HG02763 (cell line): Measurements from ENCODE around the gene ATXN1.

Experiments used
- ATAC-seq: cut with Tn5 transposase; IDR thresholded peaks from one replicate; pipeline ENCODE4 v1.9.1; 2021; ENCODE audit warnings: mild to moderate bottlenecking, moderate library complexity; ENCODE audit not compliant: unreplicated experiment

Gene ATXN1

DNA sequence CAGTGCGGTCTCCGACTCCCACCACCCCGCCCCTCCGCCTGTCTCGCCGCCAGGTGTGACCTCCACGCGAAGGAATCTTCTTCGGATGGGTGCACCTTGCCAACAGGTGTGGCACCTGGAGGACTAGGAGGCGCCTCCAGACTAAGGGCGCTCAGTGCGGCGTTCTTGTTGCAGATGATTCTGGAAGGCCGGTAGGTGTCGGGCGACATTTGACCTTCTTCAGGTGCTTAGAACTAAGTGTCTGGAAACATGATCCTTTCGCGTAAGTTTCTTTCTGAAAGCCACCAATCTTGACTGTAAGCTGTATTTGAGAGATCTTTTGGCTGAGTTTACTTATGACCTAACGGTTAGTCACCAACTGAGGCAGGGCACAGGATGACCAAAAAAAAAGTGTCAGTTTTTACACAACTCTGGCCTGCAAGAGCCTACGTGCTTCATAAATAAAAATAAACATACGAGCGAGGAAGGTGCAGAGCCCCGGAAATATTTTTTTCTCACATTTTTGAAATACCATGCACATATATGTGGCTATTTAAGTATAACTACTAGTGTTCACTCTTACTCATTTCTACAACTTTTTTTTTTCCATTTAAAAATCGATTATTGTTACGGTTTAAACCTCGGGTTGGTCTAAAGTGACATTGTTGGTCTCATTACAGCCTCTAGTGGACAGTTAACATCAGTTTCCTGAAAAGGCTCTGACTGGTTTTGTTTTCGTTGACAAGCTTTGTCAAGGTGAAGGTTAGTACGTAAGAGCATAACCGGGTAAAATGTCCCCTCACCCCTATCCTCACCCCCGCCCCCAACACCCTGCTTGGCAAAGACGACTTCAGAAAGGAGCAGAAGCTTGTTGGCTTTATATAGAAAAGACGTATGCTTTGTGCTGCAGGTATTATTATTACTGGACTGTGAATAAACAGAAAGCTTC, 1.6 kb upstream of the ATXN1 start:
- ATAC-seq: peak; percentile 29

DNA sequence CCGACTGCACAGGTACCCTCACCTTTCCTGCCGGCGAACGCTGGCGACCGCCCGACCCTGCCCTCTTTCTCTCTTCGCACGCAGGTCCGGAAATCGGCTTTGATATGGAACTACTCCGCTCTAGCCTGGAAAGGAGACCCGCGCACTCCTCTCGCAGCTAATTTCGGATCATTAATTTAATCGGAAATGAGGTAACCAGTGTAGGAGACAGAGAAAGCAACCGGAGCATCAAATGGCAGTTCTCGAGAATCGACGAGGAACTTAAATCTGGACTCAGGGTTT, 949 bp upstream of the ATXN1 start:
- ATAC-seq: no peak

DNA sequence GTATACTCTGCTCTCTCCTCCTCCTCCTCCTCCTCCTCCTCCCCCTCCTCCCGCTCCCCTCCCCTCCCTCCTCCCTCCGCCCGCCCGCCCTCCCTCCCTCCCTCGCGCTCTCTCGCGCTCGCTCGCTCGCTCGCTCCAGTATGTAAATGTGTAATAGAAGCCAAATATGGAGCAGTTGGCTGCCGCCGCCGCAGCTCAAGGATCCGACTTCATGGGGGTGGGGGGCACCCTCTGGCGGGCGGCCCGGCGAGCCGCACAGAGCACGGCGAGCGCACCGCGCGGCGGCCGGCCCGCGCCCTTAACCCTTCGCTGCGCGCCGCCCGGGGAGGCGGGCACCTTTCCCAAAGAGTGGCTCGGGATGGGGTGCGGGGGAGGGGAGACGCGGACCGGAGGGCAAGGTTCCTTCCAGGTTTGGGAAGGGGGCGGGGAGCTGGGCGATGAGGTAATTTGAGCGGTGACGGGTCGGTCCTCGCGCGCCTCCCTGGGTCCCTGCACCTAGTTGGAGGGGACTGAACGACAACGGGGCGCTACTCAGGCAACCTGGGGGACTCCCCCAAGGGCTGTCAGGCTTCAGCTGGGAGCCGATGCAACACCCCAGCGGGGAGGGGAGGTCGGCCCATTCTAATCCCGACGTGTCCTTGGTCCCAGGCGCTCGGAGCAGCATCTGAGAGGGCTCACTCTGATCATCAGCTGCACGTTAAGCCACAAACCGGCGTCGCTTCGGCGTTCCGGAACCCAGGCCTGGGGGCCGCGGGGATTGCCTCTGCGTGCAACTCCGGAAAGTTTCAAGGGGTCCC, 409 bp upstream of the ATXN1 start:
- peak; percentile 49 for ATAC-seq

DNA sequence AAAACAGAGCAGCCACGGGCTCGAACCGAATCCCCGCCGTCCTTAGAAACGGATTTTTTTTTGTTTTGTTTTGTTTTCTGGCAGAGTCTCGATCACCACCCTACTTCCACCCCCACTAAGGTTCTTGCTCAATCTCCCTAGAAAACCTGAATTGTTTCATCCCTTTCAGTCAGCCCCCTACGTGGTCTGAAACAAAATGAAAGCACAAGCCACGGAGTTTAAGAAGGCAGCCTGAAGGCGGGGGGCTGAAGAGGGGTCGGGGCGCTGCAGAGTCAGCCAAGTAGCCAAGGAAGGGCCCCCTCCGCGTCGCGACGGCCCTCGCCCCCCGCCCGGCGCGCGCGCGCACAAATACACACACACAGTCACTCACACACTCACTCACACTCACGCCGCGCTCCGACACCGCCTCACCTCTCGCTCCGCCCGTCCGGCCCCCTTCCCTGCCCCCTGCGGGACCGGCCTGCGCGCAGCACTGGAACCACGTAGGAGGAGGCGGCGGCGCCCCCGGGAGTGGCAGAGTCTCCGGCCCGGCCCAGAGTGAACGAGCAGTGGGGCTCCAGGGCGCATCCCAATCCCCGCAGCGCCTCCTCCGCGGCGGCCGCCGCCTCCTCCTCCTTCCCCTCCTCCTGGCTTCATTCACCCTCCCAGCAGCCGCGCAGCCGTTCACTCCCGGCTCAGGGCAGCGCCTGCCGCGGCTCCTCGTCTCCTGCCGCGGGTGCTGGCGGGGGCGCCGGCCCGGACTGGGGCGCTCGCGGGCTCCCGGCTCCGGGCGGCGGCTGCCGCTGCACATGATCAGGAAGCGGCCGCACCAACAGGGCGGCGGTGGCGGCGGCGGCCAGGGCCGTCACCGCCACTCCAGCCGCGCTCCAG, 1.4 kb downstream of the ATXN1 start:
- ATAC-seq: peak; percentile 37

DNA sequence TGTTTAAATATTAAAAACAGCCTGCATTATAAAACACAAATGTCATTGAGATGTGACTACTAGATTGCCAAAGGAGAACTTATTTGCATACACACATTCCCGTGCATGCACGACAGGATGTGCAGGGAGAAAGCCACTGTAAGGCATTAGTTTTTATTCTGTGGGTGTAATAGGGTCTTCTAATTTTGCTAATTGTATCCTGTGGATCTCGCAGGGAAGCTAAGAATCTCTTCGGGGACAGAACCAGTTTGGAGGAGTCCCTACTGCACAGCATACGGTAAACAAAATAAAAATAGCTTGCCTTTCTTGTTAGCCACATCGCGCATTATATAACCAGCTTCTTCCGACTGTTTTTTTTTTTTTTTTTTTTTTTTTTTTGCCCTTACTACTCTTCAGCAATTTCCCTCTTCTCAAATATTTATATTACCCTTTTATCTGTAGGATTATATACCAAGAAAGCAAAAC, 2.0 kb downstream of the ATXN1 start:
- ATAC-seq: no peak

DNA sequence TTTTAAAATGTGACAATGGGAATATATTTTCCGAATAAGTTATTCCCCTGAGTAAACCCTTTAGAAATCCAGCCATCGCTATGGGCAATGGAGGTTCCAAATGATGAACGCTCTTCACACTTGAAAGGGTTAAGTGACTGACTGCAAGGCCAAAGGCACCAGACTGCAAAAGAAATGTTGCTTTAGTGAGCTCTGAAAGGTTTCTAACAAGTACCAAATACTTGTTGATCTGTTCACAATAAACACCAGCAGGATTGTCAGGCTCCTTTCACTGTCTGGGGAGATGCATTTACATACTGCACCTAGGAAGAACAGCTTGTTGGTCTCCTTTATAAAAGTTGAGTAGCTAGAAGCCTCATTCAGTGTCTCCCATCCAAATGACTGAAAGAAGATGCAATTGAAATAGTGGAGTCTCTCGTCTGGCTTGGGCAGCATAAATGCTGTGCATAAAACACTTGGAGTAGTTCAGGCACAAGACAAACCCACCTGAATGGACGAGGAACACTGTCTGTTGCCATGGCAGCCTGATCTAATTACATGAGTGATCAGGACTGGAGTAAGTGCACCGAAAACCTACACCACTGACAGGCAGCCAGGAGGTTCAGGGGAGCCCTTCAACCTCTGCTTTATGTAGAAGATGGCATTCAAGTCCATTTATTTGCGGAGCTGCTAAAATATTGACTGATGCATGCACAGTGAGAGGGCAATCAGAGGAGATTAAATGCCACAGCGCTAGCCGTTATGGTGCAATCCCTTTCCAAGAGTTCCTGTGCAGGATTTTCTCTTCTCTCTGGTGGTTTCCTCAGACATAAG, 2.9 kb downstream of the ATXN1 start:
- no peak for ATAC-seq

DNA sequence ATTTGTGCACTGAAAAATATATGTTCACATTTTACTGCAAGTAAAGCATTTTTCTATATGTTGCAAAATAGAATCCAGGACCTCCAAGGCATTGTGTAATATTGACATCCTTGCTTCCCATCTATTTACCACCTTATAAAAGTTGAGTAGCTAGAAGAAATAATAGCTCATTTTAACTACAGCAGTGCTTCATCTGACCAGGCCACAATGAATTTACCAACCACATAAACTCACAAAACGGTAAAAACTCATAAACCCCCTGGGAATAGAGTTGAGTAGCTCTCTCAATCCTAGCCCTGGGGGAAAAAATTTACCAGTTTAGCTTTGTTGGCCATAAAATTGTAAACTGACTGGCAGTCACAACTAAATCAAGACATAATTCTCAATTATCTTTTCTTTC, 3.9 kb downstream of the ATXN1 start:
- no peak for ATAC-seq

DNA sequence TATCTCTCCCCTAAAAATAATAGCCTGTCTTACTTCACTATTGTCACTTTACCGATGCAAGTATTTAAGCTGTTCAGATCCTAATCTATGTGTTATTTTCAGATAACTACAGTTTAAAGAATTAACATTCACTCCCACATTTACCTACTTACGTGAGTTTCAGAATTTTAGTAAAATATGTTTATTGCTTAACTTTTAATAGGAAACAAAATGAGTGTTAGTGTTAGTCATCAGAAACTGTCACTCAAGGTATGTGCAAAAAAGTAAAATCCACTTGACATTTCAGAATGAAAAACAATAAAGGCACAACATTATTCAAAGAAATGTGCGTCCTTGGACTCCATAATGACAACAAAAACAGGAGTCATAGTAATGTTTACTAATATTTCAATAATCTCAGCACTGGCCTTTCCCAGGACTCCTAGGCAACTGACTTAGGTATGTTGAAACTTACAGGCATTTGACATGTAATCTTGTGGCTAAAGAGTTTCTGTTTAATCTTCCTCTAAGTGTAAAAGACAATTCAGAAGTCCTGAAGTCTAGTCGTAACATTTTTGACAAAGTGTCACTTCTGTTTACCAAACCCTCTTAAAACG, 4.5 kb downstream of the ATXN1 start:
- ATAC-seq: no peak

DNA sequence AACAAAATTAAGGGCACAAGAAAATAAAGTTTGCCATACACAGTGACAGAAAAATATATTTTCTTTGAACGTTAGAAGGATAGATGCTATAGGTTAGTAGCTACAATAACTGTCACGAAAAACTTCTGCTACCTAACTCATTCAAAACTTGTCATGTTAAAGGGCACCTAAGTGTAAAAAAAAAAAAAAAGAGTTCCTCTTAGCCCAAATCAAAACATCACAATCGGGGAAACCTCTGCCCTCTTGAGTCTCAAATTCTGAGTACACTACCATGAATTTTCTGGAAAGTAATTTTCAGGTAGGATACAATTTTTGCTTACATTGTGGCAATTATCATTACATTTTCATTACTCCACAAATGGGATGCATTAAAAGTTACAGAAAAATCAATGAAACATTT, 5.7 kb downstream of the ATXN1 start:
- no peak for ATAC-seq

DNA sequence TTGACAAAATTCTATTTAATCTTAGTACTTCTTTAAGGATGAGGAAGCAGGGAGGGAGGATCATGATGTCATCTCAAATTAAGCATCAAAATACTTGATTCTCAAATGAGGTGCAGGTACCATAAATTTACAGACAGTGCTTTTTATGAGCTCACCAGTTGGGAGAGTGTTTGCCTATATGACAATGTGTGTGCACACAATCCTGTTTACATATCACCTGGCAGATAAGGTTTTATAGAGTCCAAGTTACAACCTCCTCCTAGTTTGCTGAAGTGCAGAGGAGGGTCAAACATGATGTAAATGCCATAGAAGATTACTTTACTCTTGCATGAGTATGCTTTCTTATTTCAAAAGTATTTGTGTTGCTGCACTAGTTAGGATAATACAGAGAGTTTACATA, 6.4 kb downstream of the ATXN1 start:
- ATAC-seq: no peak

DNA sequence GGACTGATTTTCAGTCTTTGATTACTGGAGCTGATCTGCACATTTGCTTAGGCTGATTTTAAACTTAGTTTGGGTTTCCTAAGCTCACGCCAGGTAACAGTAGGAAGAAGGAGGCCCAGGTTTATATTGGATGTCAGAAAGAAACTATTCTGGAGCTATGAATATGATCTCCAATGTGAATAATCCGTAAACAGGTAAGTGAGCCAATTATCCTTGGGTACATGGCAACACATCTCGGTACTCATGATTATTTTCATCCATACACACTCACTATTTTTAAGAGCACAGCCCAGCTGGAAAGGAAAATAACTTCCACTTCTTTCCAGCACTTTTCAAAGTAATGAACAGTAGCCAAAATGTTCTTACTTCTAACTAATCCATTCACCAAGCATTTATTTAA, 7.0 kb downstream of the ATXN1 start:
- no peak for ATAC-seq

DNA sequence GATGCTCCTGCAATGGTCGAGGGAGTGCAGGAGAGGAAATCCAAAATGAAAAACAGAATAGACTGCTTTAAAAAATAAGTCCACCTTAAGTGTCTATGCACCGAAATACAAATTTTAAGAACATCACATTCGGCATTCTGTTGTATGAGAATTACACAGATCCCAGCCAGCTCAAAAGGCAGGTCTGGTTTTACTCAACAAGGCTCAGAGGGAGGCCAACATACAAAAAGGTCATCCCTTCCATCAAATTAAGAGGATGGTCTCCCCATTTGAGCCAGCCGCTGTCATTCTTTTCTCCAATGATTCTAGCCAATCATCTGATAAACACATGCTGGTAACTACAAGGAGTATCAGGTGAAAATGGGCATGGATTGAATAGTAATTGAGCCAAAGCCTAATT, 7.9 kb downstream of the ATXN1 start:
- ATAC-seq: no peak

DNA sequence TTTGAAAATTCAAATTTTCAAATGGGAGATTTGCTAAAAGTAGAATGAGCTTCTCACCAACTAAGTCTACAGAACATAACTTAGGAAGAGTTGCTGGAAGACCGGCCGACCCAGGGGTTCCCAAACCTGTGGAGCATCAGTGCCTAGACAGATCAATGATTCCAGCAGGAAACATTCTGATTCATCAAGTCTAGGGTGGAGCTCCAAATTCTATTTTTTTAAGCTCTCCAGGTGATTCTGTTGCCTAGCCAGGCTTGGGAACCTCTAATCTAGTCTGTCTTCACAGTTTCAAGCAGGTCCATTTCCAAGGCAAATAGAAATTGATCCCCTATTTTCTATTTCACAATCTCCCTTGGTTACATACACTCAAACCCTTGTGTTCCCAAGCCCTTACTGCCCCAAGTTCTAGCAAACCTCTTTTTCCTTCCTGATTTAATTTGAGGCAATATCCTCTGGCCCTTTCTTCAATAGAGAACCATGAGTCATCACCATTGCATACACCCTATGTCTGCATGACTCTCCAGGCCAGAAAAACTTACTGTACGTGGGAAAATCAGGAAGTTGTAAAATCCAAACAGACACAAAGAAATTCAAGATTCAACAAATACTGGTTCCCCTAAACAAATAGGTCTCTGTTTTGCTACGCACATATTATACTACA, 8.9 kb downstream of the ATXN1 start:
- no peak for ATAC-seq

DNA sequence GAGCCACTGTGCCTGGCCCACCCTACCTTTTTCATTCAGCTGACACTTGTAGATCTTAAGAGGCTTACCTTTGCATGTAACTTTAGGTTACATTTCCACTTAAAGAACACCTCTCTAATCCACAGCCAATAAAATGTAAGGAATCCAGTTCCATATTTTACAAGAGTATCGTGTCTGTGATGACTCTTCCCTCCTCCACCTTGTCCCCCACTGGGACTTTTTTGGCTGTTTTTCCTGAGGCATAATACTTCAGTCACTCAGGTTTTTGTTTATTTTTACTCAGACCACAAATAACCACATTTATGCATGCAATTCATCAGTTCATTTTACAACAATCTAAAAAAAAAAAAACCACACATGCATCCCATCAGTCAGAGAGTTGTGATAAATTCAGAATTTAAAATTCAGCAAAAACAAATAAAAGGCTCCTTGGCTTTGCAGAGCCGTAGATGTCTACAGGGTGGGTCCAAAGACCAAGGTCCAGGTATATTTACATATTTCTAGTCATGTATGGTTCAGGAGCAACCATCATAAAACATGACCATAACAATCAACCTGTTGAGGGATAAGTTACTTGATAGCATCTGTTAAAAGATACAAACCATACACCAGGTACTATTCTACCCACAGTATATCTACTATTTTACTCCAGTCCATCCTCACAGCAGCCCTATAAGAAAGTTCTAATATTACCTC, 9.9 kb downstream of the ATXN1 start:
- ATAC-seq: no peak

DNA sequence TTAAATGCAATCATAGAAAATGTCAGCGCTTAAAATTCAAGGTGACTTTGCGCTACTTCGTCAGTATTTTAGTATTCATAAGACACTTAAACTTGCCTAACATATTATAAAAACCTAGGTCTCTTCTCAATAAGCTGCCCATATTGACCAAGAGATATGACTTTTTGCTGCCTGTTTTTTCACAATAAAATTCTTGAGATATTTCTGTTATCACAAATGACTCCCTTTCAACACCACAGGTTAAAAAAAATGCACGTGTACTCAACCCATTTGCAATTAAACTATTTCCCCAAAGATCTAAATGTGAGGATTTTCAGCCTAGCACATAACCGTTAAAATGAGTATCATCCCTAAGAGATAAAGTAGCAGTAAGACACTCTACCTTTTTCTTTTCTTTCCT, 10.7 kb downstream of the ATXN1 start:
- no peak for ATAC-seq

DNA sequence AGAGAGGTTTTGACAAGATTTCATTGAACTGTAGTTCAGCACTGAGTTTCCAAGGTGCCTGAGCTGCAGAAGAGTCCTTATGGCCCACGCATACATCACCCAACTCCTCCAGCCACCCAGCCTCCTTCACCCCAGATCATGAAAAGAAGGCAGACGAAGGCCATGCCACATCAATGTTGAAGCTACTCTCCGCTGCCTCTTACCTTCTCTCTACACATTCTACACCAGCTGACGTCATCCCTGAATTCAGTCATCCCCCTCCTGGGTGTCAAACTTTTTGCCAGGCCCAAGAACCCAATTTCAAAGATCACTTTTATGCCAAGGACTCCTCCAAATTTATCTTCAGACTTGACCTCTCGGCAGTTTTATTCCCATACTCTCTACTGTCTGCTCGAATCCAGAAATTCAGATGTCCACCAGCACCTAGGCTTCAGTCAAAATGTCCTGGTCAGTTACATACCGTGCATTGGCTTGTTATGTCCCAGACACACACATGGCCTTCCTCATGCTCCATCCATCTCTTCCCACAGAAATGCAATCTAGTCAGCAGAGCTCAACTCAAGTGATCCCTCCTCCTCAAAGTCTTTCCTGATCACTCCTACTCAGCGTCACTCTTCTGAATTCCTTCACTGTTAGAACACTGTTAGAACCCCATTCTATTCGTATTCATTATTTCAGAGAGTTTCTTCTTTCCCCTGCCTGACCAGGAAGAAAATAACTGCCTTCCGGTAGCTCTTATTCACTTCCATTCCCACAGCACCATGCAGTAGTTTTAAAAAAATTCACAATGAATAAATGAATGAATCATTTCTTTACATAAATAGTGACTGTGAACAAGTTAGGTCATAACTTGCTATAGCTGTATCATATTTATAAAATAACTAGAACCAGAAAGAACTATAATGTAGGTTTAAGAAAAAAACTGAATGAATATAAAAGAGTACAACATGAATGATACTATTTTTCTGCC, 11.5 kb downstream of the ATXN1 start:
- no peak for ATAC-seq

DNA sequence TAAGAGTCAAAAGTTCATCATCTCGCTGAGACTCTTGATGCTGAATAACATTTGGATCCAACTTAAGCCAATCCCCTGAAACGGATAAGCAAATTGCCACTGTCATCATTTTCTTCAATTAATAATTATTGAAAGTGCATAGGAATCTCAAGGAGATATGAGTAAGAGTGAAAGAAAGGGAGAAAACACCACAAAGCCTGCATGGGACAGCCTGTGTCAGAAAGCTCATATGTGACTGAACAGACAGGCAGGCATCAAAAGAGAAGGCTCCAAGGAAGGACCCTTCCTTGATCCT, 13.3 kb downstream of the ATXN1 start:
- no peak for ATAC-seq
